ENCODE results near the gene TMEM135.
"Not testable (repeated sequence)": the region's sequence is repeated elsewhere in the genome, so short reads cannot be mapped to it uniquely, and the experiment has no call there.

The TMEM135 gene

GRCh38 chr11:87004281-87004680 lies 33.5 kb upstream of the TMEM135 start:
- not testable (repeated sequence) for H3K27me3 ChIP-seq (ENCODE audit: control insufficient read depth, insufficient read depth, low read length); H3K4me3 ChIP-seq (ENCODE audit: low read length); H3K4me2 ChIP-seq (ENCODE audit: low read length); H3K9me3 ChIP-seq (replicated peaks; ENCODE audit: low read length); H3K36me3 ChIP-seq (ENCODE audit: insufficient read depth, low read length); H3K4me1 ChIP-seq (ENCODE audit: control insufficient read depth, insufficient read depth, low read length); H3K9ac ChIP-seq (ENCODE audit: low read depth, low read length)

GRCh38 chr11:87005569-87005921 lies 32.2 kb upstream of the TMEM135 start:
- no peaks in the 10 kb centered on the region for H3K4me1 ChIP-seq (ENCODE audit: control insufficient read depth, insufficient read depth, low read length)
- no peak overlapping the region for H3K9ac ChIP-seq (ENCODE audit: low read depth, low read length)
- no peak overlapping the region for H3K4me2 ChIP-seq (ENCODE audit: low read length)
- no peaks in the 10 kb centered on the region for H3K27me3 ChIP-seq (ENCODE audit: control insufficient read depth, insufficient read depth, low read length)
- H3K4me3 ChIP-seq (ENCODE audit: low read length) = no peak overlapping the region
- H3K36me3 ChIP-seq (ENCODE audit: insufficient read depth, low read length) = no peaks in the 10 kb centered on the region
- no peaks in the 10 kb centered on the region for H3K9me3 ChIP-seq (replicated peaks; ENCODE audit: low read length)

GRCh38 chr11:87006035-87006434 lies 31.7 kb upstream of the TMEM135 start:
- no peaks in the 10 kb centered on the region for H3K4me1 ChIP-seq (ENCODE audit: control insufficient read depth, insufficient read depth, low read length)
- no peaks in the 10 kb centered on the region for H3K36me3 ChIP-seq (ENCODE audit: insufficient read depth, low read length)
- no peak overlapping the region for H3K4me2 ChIP-seq (ENCODE audit: low read length)
- H3K9ac ChIP-seq (ENCODE audit: low read depth, low read length) = no peak overlapping the region
- H3K9me3 ChIP-seq (replicated peaks; ENCODE audit: low read length) = no peaks in the 10 kb centered on the region
- H3K27me3 ChIP-seq (ENCODE audit: control insufficient read depth, insufficient read depth, low read length) = no peaks in the 10 kb centered on the region
- H3K4me3 ChIP-seq (ENCODE audit: low read length) = no peak overlapping the region

GRCh38 chr11:87007963-87008362 lies 29.8 kb upstream of the TMEM135 start:
- Histone ChIP-seq H3K4me2 (ENCODE audit: low read length) (no peak overlapping the region), H3K9me3 (replicated peaks; ENCODE audit: low read length) (no peaks in the 10 kb centered on the region), H3K27me3 (ENCODE audit: control insufficient read depth, insufficient read depth, low read length) (no peaks in the 10 kb centered on the region), H3K4me3 (ENCODE audit: low read length) (no peak overlapping the region), H3K4me1 (ENCODE audit: control insufficient read depth, insufficient read depth, low read length) (no peaks in the 10 kb centered on the region), H3K36me3 (ENCODE audit: insufficient read depth, low read length) (no peaks in the 10 kb centered on the region), H3K9ac (ENCODE audit: low read depth, low read length) (no peak overlapping the region)

- Histone ChIP-seq H3K9me3 (replicated peaks; ENCODE audit: low read length) (no peaks in the 10 kb centered on the region), H3K27me3 (ENCODE audit: control insufficient read depth, insufficient read depth, low read length) (no peaks in the 10 kb centered on the region), H3K4me2 (ENCODE audit: low read length) (no peak overlapping the region)
These were observed 25.6 kb upstream of the TMEM135 start for GRCh38 chr11:87012089-87012488.

GRCh38 chr11:87012673-87013072 lies 25.1 kb upstream of the TMEM135 start:
- Histone ChIP-seq H3K4me1 (ENCODE audit: control insufficient read depth, insufficient read depth, low read length) (no peaks in the 10 kb centered on the region), H3K36me3 (ENCODE audit: insufficient read depth, low read length) (no peaks in the 10 kb centered on the region), H3K4me3 (ENCODE audit: low read length) (no peak overlapping the region), H3K27me3 (ENCODE audit: control insufficient read depth, insufficient read depth, low read length) (no peaks in the 10 kb centered on the region), H3K9ac (ENCODE audit: low read depth, low read length) (no peak overlapping the region), H3K4me2 (ENCODE audit: low read length) (no peak overlapping the region), H3K9me3 (replicated peaks; ENCODE audit: low read length) (no peaks in the 10 kb centered on the region)

More at GRCh38 chr11:87012089-87012488, 25.6 kb upstream of the TMEM135 start:
- H3K4me1 ChIP-seq (ENCODE audit: control insufficient read depth, insufficient read depth, low read length) = no peaks in the 10 kb centered on the region
- H3K9ac ChIP-seq (ENCODE audit: low read depth, low read length) = no peak overlapping the region
- no peaks in the 10 kb centered on the region for H3K36me3 ChIP-seq (ENCODE audit: insufficient read depth, low read length)
- H3K4me3 ChIP-seq (ENCODE audit: low read length) = no peak overlapping the region

GRCh38 chr11:87013912-87014825 lies 23.6 kb upstream of the TMEM135 start:
- Histone ChIP-seq H3K9ac (ENCODE audit: low read depth, low read length) (no peak overlapping the region), H3K4me1 (ENCODE audit: control insufficient read depth, insufficient read depth, low read length) (no peaks in the 10 kb centered on the region), H3K4me2 (ENCODE audit: low read length) (no peak overlapping the region), H3K9me3 (replicated peaks; ENCODE audit: low read length) (no peaks in the 10 kb centered on the region), H3K4me3 (ENCODE audit: low read length) (no peak overlapping the region), H3K27me3 (ENCODE audit: control insufficient read depth, insufficient read depth, low read length) (no peaks in the 10 kb centered on the region), H3K36me3 (ENCODE audit: insufficient read depth, low read length) (no peaks in the 10 kb centered on the region)

GRCh38 chr11:87015645-87016044 lies 22.1 kb upstream of the TMEM135 start:
- no peaks in the 10 kb centered on the region for H3K27me3 ChIP-seq (ENCODE audit: control insufficient read depth, insufficient read depth, low read length)

GRCh38 chr11:87019613-87020271 lies 18.0 kb upstream of the TMEM135 start:
- H3K9me3 ChIP-seq (replicated peaks; ENCODE audit: low read length) = no peaks in the 10 kb centered on the region
- no peak overlapping the region for H3K9ac ChIP-seq (ENCODE audit: low read depth, low read length)
- H3K27me3 ChIP-seq (ENCODE audit: control insufficient read depth, insufficient read depth, low read length) = peaks cover 3% of the 10 kb centered on the region
- no peak overlapping the region for H3K4me3 ChIP-seq (ENCODE audit: low read length)
- H3K4me2 ChIP-seq (ENCODE audit: low read length) = no peak overlapping the region
- no peaks in the 10 kb centered on the region for H3K36me3 ChIP-seq (ENCODE audit: insufficient read depth, low read length)
- peaks cover 10% of the 10 kb centered on the region for H3K4me1 ChIP-seq (ENCODE audit: control insufficient read depth, insufficient read depth, low read length)

More at GRCh38 chr11:87015645-87016044, 22.1 kb upstream of the TMEM135 start:
- no peaks in the 10 kb centered on the region for H3K9me3 ChIP-seq (replicated peaks; ENCODE audit: low read length)
- H3K9ac ChIP-seq (ENCODE audit: low read depth, low read length) = no peak overlapping the region
- no peak overlapping the region for H3K4me3 ChIP-seq (ENCODE audit: low read length)
- H3K36me3 ChIP-seq (ENCODE audit: insufficient read depth, low read length) = no peaks in the 10 kb centered on the region
- peaks cover 10% of the 10 kb centered on the region for H3K4me1 ChIP-seq (ENCODE audit: control insufficient read depth, insufficient read depth, low read length)
- no peak overlapping the region for H3K4me2 ChIP-seq (ENCODE audit: low read length)

- Histone ChIP-seq H3K27me3 (ENCODE audit: control insufficient read depth, insufficient read depth, low read length) (peaks cover 3% of the 10 kb centered on the region), H3K9ac (ENCODE audit: low read depth, low read length) (no peak overlapping the region), H3K36me3 (ENCODE audit: insufficient read depth, low read length) (no peaks in the 10 kb centered on the region), H3K4me3 (ENCODE audit: low read length) (no peak overlapping the region), H3K4me2 (ENCODE audit: low read length) (no peak overlapping the region), H3K9me3 (replicated peaks; ENCODE audit: low read length) (no peaks in the 10 kb centered on the region), H3K4me1 (ENCODE audit: control insufficient read depth, insufficient read depth, low read length) (peaks cover 10% of the 10 kb centered on the region)
These were observed 17.4 kb upstream of the TMEM135 start for GRCh38 chr11:87020336-87020735.

GRCh38 chr11:87020764-87021365 lies 16.9 kb upstream of the TMEM135 start:
- Histone ChIP-seq H3K27me3 (ENCODE audit: control insufficient read depth, insufficient read depth, low read length) (peaks cover 3% of the 10 kb centered on the region), H3K4me1 (ENCODE audit: control insufficient read depth, insufficient read depth, low read length) (peaks cover 10% of the 10 kb centered on the region), H3K9me3 (replicated peaks; ENCODE audit: low read length) (no peaks in the 10 kb centered on the region), H3K9ac (ENCODE audit: low read depth, low read length) (no peak overlapping the region), H3K4me2 (ENCODE audit: low read length) (no peak overlapping the region), H3K36me3 (ENCODE audit: insufficient read depth, low read length) (no peaks in the 10 kb centered on the region), H3K4me3 (ENCODE audit: low read length) (no peak overlapping the region)
